Measurements from ENCODE around the gene TSPAN4.

- TF ChIP-seq POLR2A (IDR thresholded peaks at IDR 0.05; ENCODE audit: low read length) (no peak), GATA1 (IDR thresholded peaks at IDR 0.05; ENCODE audit: low read depth, low read length) (no peak)
Measured at GRCh38 chr11:846496-847098, 3.9 kb downstream of the TSPAN4 start.
